ENCODE data around the gene RUSF1. TPM values are rescaled to one million over a fixed set of nuclear protein-coding genes. Genes with fewer than 3 reads are reported as not detected.

RUSF1 gene
- total RNA-seq, 2 donors from 2014 or later, result 45.4 to 50.8 TPM

- H3K4me1 ChIP-seq (ENCODE audit: control insufficient read depth, insufficient read depth, low read length), result no peaks in the 10 kb centered on the region
- no peak overlapping the region for H3K4me3 ChIP-seq (ENCODE audit: low read length)
- H3K9me3 Mint-ChIP-seq, result no peaks in the 10 kb centered on the region
- no peak for DNase-seq
- H3K27me3 Mint-ChIP-seq (ENCODE audit: insufficient read depth), result no peaks in the 10 kb centered on the region
- no peak overlapping the region for H3K9ac ChIP-seq (ENCODE audit: extremely low read depth, low read length, poor library complexity, severe bottlenecking)
- H3K27me3 ChIP-seq (ENCODE audit: control insufficient read depth, insufficient read depth, low read length, poor library complexity, severe bottlenecking), result no peaks in the 10 kb centered on the region
- H3K36me3 ChIP-seq (ENCODE audit: control insufficient read depth, insufficient read depth, low read length), result peaks cover 23% of the 10 kb centered on the region
- TF ChIP-seq CTCF (conservative IDR thresholded peaks at IDR 0.05), result no peak
- no peak overlapping the region for H3K27ac ChIP-seq (ENCODE audit: low read depth, low read length)
- 69 to 100% methylated on average over 1 to 3 of the region's 3 CpGs for WGBS, 2 experiments (ENCODE audit: insufficient coverage in 1 of 2, insufficient read length in 1 of 2)
- no peak overlapping the region for H3K27ac Mint-ChIP-seq
- H3K4me1 Mint-ChIP-seq, result peaks cover 5% of the 10 kb centered on the region
- no peaks in the 10 kb centered on the region for H3K9me3 ChIP-seq (ENCODE audit: control insufficient read depth, low read length)
- H3K36me3 Mint-ChIP-seq (ENCODE audit: low read depth), result peaks cover 21% of the 10 kb centered on the region
- no peak overlapping the region for H3K4me3 Mint-ChIP-seq
These were observed 6.8 kb downstream of the RUSF1 start for GRCh38 chr16:31501226-31501965.

GRCh38 chr16:31499928-31500327 lies 8.3 kb downstream of the RUSF1 start:
- Histone ChIP-seq H3K9ac (ENCODE audit: extremely low read depth, low read length, poor library complexity, severe bottlenecking) (no peak overlapping the region), H3K4me1 (ENCODE audit: control insufficient read depth, insufficient read depth, low read length) (no peaks in the 10 kb centered on the region), H3K36me3 (ENCODE audit: control insufficient read depth, insufficient read depth, low read length) (peaks cover 23% of the 10 kb centered on the region), H3K27me3 (ENCODE audit: control insufficient read depth, insufficient read depth, low read length, poor library complexity, severe bottlenecking) (no peaks in the 10 kb centered on the region), H3K9me3 (ENCODE audit: control insufficient read depth, low read length) (no peaks in the 10 kb centered on the region), H3K4me3 (ENCODE audit: low read length) (no peak overlapping the region), H3K27ac (ENCODE audit: low read depth, low read length) (no peak overlapping the region)
- H3K27ac Mint-ChIP-seq, result no peak overlapping the region
- DNase-seq, result no peak
- no peak for TF ChIP-seq CTCF (conservative IDR thresholded peaks at IDR 0.05)
- peaks cover 5% of the 10 kb centered on the region for H3K4me1 Mint-ChIP-seq
- no peaks in the 10 kb centered on the region for H3K27me3 Mint-ChIP-seq (ENCODE audit: insufficient read depth)
- peaks cover 30% of the 10 kb centered on the region for H3K36me3 Mint-ChIP-seq (ENCODE audit: low read depth)
- no peak overlapping the region for H3K4me3 Mint-ChIP-seq
- no peaks in the 10 kb centered on the region for H3K9me3 Mint-ChIP-seq
- WGBS, 2 experiments (ENCODE audit: insufficient coverage in 1 of 2, insufficient read length in 1 of 2), result 90 to 95% methylated on average over 8 of the region's 8 CpGs

- H3K4me3 Mint-ChIP-seq, result no peak overlapping the region
- no peak overlapping the region for H3K27ac Mint-ChIP-seq
- H3K4me1 Mint-ChIP-seq, result peaks cover 5% of the 10 kb centered on the region
- Histone ChIP-seq H3K27ac (ENCODE audit: low read depth, low read length) (no peak overlapping the region), H3K4me3 (ENCODE audit: low read length) (no peak overlapping the region), H3K9me3 (ENCODE audit: control insufficient read depth, low read length) (no peaks in the 10 kb centered on the region), H3K27me3 (ENCODE audit: control insufficient read depth, insufficient read depth, low read length, poor library complexity, severe bottlenecking) (no peaks in the 10 kb centered on the region), H3K36me3 (ENCODE audit: control insufficient read depth, insufficient read depth, low read length) (peaks cover 20% of the 10 kb centered on the region), H3K9ac (ENCODE audit: extremely low read depth, low read length, poor library complexity, severe bottlenecking) (no peak overlapping the region), H3K4me1 (ENCODE audit: control insufficient read depth, insufficient read depth, low read length) (no peaks in the 10 kb centered on the region)
- no peak for DNase-seq
- WGBS, 2 experiments (ENCODE audit: insufficient coverage in 1 of 2, insufficient read length in 1 of 2), result 94 to 100% methylated on average over 3 to 8 of the region's 8 CpGs
- H3K36me3 Mint-ChIP-seq (ENCODE audit: low read depth), result peaks cover 34% of the 10 kb centered on the region
- no peaks in the 10 kb centered on the region for H3K9me3 Mint-ChIP-seq
- no peak for TF ChIP-seq CTCF (conservative IDR thresholded peaks at IDR 0.05)
- no peaks in the 10 kb centered on the region for H3K27me3 Mint-ChIP-seq (ENCODE audit: insufficient read depth)
These were observed 9.7 kb downstream of the RUSF1 start for GRCh38 chr16:31498493-31498892.

Data from endodermal cell (in vitro differentiated cells).